Calu3 (cell line): ENCODE data around the gene WNT9B. TPM values are rescaled to one million over a fixed set of nuclear protein-coding genes. Genes with fewer than 3 reads are reported as not detected.

Experiments used
- BruUV-seq: library from RNA; stranded (reverse); fragments of 400-500 nt; replicated peaks from 2 replicates; lab custom pipeline; 2021; lab: Mats Ljungman, UMichigan
- CTCF ChIA-PET: fragments of 300-600 bp; sonication (Branson Sonifier 250); formaldehyde crosslinking; loops from one replicate; lab custom pipeline; 2022; ENCODE audit warnings: antibody characterized with exemption; lab: Charles Lee
- DNase-seq: peaks from one replicate; pipeline ENCODE4 v3.0.0; 2022
- H3K27ac Mint-ChIP-seq: one replicate; pipeline ENCODE4 v1.8.0; 2022; ENCODE audit warnings: mixed read lengths; ENCODE audit not compliant: unreplicated experiment
- H3K27me3 Mint-ChIP-seq: one replicate; pipeline ENCODE4 v1.8.0; 2022; ENCODE audit warnings: mixed read lengths; ENCODE audit not compliant: unreplicated experiment
- H3K36me3 Mint-ChIP-seq: one replicate; pipeline ENCODE4 v1.8.0; 2022; ENCODE audit warnings: mild to moderate bottlenecking, moderate library complexity, mixed read lengths; ENCODE audit not compliant: insufficient read depth, unreplicated experiment
- H3K4me1 Mint-ChIP-seq: one replicate; pipeline ENCODE4 v1.8.0; 2022; ENCODE audit warnings: mild to moderate bottlenecking, low read depth, mixed read lengths; ENCODE audit not compliant: unreplicated experiment
- H3K4me3 Mint-ChIP-seq: one replicate; pipeline ENCODE4 v1.8.0; 2022; ENCODE audit warnings: mild to moderate bottlenecking, low read depth, moderate library complexity, mixed read lengths; ENCODE audit not compliant: unreplicated experiment
- H3K9me3 Mint-ChIP-seq: one replicate; pipeline ENCODE4 v1.8.0; 2022; ENCODE audit warnings: low read depth, mixed read lengths; ENCODE audit not compliant: unreplicated experiment
- CTCF ChIP-seq: fragments of 200-600 bp; IDR thresholded peaks from one replicate; pipeline ENCODE4 v1.8.0; 2022; ENCODE audit warnings: antibody characterized with exemption; ENCODE audit not compliant: unreplicated experiment
- intact Hi-C: fragments of 100-400 bp; cut with micrococcal nuclease; formaldehyde crosslinking; loops from one replicate; pipeline ENCODE4 v1.10.0; 2022; ENCODE audit not compliant: unreplicated experiment
- total RNA-seq: library from RNA; stranded (reverse); gene quantifications from 2 replicates; pipeline ENCODE4 v1.2.3, GENCODE V29; 2022

WNT9B gene
- total RNA-seq, 1 experiment from 2014 or later = not detected

DNA sequence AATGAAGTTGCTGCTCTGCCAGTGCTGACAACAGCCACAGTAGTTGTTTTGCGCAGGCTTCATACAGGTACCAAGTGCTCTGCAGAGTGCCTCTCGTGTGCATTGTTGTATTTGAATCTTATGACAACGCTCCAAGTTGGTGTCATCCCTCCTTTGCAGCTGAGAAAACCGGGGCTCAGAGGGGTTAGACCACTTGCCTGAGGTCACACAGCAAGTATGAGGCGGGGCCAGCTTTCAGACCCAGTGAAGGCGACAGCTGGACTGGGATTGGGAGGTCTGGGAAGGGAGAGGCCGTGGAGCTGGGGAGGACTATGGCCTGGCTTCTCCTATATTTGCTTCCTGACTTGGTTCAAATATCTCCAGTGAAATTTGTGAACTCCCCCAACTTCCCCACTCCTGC lies 33.2 kb downstream of the WNT9B start:
- no peak for TF ChIP-seq CTCF
- intact Hi-C loops = no loop called here
- no peak for DNase-seq
- no peaks in the 10 kb centered on the region for H3K36me3 Mint-ChIP-seq
- no peaks in the 10 kb centered on the region for H3K9me3 Mint-ChIP-seq
- peaks cover 61% of the 10 kb centered on the region for H3K27me3 Mint-ChIP-seq
- CTCF ChIA-PET = no interaction called here
- no TSS peak for BruUV-seq
- H3K4me1 Mint-ChIP-seq = no peaks in the 10 kb centered on the region
- H3K4me3 Mint-ChIP-seq = no peak overlapping the region
- no peak overlapping the region for H3K27ac Mint-ChIP-seq

DNA sequence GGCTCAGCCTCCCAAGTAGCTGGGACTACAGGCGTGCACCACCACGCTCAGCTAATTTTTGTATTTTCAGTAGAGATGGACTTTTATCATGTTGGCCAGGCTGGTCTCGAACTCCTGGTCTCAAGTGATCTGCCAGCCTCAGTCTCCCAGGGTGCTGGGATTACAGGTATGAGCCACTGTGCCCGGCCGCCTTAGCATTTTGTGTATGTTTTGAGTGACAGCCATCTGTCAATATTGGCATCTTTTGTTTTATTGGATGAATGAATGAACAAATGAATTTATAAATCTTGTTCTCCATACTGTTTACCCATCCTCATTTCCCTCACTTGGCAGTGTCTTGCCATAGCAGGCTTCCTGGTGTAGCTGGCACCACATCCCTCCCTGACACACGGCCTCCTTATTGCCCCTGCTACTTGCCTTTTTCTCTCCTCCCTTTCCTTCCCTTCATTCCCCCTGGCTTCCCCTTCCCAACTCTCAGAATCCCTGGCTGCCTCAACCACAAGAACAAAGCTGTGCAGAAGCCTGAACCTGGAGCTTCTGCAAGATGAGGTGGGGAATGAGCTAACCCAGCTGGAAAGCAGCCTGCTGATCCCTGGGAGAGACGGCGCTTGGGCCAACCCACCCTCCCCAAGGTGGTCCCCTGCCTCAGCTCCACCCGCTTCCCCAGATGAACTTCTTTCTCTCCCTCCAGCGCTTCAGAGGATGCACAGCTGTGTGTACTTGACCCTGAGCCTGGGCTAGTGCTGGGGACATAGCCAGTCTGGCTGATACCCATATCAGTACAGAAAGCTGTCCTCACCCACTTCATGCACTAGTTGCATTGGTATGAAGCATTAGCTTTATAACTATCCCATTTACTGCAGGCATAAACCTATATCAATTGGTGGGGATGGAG lies 34.3 kb downstream of the WNT9B start:
- H3K4me1 Mint-ChIP-seq = no peaks in the 10 kb centered on the region
- BruUV-seq = no TSS peak
- intact Hi-C loops = no loop called here
- CTCF ChIA-PET = interaction anchor here (1.0 to 1.2 kb wide), 2 partner anchors 9 to 91 kb away, joined by 3 to 5 read pairs; no protein-coding TSS in a partner anchor
- no peak for DNase-seq
- H3K27me3 Mint-ChIP-seq = peaks cover 71% of the 10 kb centered on the region
- H3K9me3 Mint-ChIP-seq = no peaks in the 10 kb centered on the region
- no peaks in the 10 kb centered on the region for H3K36me3 Mint-ChIP-seq
- TF ChIP-seq CTCF = no peak
- no peak overlapping the region for H3K27ac Mint-ChIP-seq
- no peak overlapping the region for H3K4me3 Mint-ChIP-seq

GRCh38 chr17:46886310-46886663 lies 34.9 kb downstream of the WNT9B start:
- H3K4me1 Mint-ChIP-seq = no peaks in the 10 kb centered on the region
- H3K9me3 Mint-ChIP-seq = no peaks in the 10 kb centered on the region
- no peak overlapping the region for H3K4me3 Mint-ChIP-seq
- BruUV-seq = no TSS peak
- no peak for TF ChIP-seq CTCF
- DNase-seq = no peak
- no peaks in the 10 kb centered on the region for H3K36me3 Mint-ChIP-seq
- H3K27ac Mint-ChIP-seq = no peak overlapping the region
- intact Hi-C loops = no loop called here
- CTCF ChIA-PET = interaction anchor here (1.0 to 1.2 kb wide), 2 partner anchors 9 to 91 kb away, joined by 3 to 5 read pairs; no protein-coding TSS in a partner anchor
- peaks cover 77% of the 10 kb centered on the region for H3K27me3 Mint-ChIP-seq

GRCh38 chr17:46887717-46888116 lies 36.3 kb downstream of the WNT9B start:
- Mint-ChIP-seq H3K4me1 (no peaks in the 10 kb centered on the region), H3K27ac (no peak overlapping the region), H3K9me3 (no peaks in the 10 kb centered on the region), H3K36me3 (no peaks in the 10 kb centered on the region), H3K27me3 (peaks cover 92% of the 10 kb centered on the region), H3K4me3 (no peak overlapping the region)
- TF ChIP-seq CTCF = no peak
- CTCF ChIA-PET = no interaction called here
- no peak for DNase-seq
- intact Hi-C loops = no loop called here
- no TSS peak for BruUV-seq
